Retinal pigment epithelial cell (primary cell): ENCODE results near the gene WFDC5.
"Not testable (repeated sequence)": the region's sequence is repeated elsewhere in the genome, so short reads cannot be mapped to it uniquely, and the experiment has no call there.

Experiments
- DNase-seq: peaks from one replicate; pipeline ENCODE4 v3.0.0-alpha.2; 2010; ENCODE audit warnings: low read depth
- H3K4me3 ChIP-seq: 2 replicates; pipeline ENCODE4 v1.5.1; 2011; ENCODE audit warnings: mild to moderate bottlenecking, low read length, control low read depth, moderate library complexity
- TF ChIP-seq, protein P1 (sequence below): conservative IDR thresholded peaks from 2 replicates; pipeline ENCODE4 v1.5.1; 2011; ENCODE audit warnings: low read depth, low read length, control low read depth, inconsistent platforms

Gene WFDC5

DNA sequence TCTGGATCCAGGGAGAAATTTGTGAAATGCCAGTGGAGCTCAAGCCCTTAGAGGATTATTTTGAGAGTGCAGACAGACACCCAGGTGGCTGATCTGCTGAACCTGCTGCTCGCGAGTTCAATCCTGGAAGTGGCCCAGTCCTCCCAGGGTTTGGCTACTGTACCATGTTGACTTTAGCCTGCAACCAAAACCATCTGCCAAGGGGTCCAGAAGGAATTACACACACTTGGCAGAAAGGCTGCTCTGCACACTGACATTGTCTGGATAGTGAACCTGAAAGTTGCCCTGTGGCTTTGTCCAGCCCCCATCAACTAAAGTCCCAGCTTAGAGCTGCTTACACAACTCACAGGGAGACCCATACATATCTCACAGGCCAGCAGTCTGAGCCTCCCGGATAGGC, 38.2 kb upstream of the WFDC5 start:
- TF ChIP-seq, protein P1, sequence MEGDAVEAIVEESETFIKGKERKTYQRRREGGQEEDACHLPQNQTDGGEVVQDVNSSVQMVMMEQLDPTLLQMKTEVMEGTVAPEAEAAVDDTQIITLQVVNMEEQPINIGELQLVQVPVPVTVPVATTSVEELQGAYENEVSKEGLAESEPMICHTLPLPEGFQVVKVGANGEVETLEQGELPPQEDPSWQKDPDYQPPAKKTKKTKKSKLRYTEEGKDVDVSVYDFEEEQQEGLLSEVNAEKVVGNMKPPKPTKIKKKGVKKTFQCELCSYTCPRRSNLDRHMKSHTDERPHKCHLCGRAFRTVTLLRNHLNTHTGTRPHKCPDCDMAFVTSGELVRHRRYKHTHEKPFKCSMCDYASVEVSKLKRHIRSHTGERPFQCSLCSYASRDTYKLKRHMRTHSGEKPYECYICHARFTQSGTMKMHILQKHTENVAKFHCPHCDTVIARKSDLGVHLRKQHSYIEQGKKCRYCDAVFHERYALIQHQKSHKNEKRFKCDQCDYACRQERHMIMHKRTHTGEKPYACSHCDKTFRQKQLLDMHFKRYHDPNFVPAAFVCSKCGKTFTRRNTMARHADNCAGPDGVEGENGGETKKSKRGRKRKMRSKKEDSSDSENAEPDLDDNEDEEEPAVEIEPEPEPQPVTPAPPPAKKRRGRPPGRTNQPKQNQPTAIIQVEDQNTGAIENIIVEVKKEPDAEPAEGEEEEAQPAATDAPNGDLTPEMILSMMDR, result no peak
- DNase-seq, result no peak
- no peak overlapping the region for H3K4me3 ChIP-seq

DNA sequence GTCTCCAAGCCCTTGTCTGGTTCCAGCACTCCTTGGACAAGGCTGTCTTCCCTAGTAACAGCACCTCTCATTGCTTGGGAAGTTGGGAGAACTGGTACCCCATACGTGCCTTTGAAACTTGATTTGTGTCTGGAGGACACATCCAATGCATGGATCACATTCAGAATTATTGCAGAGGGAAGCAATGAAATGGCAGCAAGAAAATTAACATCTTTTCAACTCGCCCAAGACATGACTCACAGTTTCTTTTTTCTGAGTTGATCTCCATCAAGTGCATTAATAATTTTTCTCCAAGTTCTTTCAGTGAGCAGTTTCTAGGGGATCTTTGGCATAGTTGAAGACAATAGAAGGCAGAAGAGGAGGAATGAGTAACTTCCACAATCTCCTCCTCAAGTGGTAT, 37.4 kb upstream of the WFDC5 start:
- DNase-seq, result no peak
- no peak overlapping the region for H3K4me3 ChIP-seq
- TF ChIP-seq, protein P1, result no peak

DNA sequence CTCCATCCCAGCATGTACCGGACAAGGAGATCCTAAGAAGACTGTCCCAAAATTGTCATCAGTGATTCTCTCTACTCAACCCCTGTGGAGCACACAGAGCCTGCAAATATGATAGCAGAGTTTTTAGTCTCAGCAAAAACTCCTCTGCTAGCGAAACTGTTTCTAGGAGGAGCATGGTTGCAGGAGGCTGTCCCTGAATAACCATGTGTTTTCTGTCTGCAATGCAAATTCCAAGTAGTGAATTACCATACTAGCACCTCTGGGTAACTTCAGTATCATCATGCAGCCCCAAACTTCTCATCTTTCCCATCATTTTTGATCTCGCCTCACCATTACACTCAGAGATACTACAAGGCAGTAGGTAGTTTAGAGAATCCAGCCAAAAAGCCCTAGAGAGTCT, 34.1 kb upstream of the WFDC5 start:
- H3K4me3 ChIP-seq, result no peak overlapping the region
- DNase-seq, result no peak
- TF ChIP-seq, protein P1, result no peak

DNA sequence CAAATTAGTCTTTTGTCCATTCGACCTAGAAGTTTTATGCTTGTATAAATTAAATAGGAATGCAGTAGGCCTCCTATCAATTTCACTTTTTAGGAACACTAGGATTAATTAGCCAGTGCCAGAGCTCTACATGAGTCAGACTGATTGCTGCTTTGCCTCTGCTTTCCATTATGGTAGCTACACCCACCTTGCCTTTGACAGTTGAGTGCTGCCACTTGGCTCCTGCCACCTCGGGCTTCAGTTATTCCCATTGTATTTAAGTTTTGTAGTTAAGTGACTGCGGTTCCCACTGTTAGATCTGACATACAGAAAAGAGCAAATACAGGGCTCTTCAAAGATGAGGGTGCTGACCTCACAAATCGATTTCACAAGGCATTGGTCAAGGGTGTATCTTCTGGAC, 25.9 kb upstream of the WFDC5 start:
- TF ChIP-seq, protein P1, result no peak
- DNase-seq, result no peak
- H3K4me3 ChIP-seq, result no peak overlapping the region

DNA sequence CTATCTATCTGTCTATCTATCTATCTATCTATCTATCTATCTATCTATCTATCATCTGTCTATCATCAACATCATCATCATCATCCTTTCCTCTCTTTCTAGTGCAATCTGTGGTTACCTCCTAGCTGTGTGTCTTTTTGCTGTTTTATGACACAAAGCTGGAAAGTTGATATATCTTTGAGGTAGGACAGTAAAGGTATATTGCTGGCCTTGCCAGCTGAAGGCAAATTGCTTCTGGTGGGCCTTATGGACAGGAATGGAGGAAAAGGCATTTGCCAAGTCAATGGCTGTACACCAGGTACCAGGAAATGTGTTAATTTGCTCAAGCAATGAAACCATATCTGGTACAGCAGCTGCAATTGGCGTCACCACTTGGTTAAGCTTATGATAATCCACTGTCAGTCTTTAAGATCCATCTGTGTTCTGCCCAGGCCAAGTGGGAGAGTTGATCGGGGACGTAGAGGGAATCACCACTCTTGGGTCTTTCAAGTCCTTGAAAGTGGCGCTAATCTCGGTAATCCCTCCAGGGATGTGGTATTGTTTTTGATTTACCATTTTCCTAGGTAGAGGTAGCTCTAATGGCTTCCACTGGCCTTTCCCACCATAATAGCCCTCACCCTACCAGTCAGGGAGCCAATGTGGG, 24.9 kb upstream of the WFDC5 start:
- not testable (repeated sequence) for DNase-seq, H3K4me3 ChIP-seq

DNA sequence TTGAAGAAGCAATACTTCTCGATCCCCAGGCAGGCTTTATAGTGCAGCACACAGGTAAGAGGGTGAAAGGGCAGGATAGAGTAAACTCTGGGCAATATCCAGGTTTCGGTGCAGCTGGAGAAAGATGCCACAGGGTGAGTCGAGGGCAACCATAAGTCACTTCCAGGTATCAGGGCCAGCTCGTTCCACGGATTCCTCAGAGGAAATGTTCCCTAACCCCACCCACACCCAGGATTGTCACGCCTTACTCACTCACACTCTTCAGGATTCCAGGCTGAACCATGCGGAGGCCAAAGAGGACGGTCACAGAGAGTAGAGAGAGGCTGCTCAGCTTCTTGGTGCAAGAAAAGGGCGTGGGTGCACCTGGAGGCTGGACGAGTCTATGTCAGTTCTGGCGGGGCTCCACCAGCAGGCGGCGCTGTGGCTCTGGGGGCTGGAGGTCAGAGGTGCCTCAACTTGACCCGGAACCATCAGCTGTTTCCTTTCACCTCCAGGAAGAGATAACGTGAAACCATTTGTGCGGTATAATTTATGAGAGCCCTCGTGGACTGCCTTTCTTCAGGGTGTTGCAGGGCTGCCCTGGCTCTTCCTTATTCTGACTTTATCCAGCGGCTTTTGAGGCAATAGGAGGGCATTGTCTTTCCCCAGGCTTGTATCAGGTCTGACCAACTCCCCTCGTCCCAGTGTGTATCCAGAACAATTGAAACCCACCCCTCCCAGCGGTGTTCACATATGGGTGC, 23.8 kb upstream of the WFDC5 start:
- no peak for DNase-seq
- TF ChIP-seq, protein P1, result peak; percentile 63
- H3K4me3 ChIP-seq, result no peak overlapping the region

DNA sequence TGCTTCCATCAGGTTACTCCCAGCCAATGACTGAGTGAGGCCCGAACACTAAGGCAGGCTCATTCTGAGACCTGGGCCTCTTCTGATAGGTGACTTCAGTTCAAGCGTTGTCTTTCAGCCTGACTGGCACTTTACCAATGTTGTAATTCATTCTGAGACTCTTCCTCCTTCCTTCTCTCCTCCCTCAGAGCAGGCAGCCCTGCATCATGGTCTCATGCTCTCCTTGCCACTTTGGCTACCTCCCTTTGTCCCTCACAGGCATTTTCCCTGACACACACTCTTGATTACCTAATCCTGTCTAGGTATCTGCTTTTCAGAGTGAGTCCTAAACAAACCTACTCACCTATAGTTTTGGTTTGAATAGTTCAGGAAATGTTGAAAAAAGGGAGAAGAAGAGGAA, 21.9 kb upstream of the WFDC5 start:
- H3K4me3 ChIP-seq, result no peak overlapping the region
- TF ChIP-seq, protein P1, result no peak
- DNase-seq, result no peak
